ENCODE results near the gene PAX6. TPM values are rescaled to one million over a fixed set of nuclear protein-coding genes. Genes with fewer than 3 reads are reported as not detected.

PAX6 gene
- total RNA-seq, 1 experiment from 2014 or later, result 0.13 TPM

DNA sequence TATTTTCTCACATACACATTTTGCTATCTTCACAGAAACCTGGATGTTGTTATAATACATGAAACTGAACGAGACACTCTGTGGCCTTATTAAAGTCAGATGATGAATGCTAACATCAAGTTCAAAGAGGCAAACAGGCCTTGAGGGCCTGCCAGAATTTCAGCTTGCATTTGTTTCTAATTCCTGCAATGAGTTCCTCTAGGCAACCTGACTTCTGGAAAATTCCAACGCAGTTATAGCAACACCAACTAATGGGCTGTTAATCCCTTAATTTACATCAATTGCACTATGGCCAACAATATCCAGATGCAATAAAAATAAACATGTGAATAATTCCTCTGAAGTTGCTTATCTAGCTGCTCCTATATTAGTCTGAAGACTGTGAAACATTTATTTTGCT lies 19.1 kb downstream of the PAX6 start:
- DNase-seq (ENCODE audit: low read depth, low spot score), result no peak
- in situ Hi-C loops (cut with HindIII; ENCODE audit: low pct_unique_long_range_greater_than_20kb, low sequenced_read_pairs), result no loop called here

DNA sequence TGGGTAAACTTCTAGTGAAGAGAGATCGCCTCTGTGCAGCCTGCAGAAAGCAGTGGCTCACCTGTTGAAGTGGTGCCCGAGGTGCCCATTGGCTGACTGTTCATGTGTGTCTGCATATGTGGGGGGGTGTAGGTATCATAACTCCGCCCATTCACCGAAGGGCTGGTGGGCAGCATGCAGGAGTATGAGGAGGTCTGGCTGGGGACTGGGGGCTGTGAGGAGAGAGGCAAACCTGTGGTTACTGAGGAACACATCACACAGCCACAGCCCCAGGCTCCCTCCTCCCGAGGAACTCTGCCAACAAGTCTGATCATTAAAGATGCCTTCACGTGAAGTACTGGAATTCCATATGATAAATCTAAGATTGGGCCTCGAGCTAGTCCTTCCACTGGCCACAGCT lies 20.5 kb downstream of the PAX6 start:
- in situ Hi-C loops (cut with HindIII; ENCODE audit: low pct_unique_long_range_greater_than_20kb, low sequenced_read_pairs), result no loop called here
- DNase-seq (ENCODE audit: low read depth, low spot score), result no peak

DNA sequence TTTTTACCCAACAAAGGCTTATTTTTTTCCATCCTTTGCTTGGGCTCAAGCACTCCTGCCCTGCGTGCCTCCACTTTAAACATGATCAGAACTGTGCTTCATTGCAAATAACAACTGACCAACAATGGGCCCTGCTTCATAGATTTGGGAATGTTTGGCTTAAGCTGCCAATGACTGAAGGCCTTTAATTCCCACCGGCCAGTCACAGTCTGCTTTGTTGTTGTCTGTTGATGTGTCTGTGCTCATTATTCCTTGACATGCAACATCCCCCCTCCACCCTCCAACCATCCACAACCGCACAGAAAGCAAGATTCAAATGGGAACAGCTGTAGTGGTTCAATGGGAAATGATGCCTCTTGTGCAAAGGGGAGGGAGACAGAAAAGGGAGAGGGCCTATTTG lies 23.0 kb downstream of the PAX6 start:
- DNase-seq (ENCODE audit: low read depth, low spot score), result peak; percentile 4

DNA sequence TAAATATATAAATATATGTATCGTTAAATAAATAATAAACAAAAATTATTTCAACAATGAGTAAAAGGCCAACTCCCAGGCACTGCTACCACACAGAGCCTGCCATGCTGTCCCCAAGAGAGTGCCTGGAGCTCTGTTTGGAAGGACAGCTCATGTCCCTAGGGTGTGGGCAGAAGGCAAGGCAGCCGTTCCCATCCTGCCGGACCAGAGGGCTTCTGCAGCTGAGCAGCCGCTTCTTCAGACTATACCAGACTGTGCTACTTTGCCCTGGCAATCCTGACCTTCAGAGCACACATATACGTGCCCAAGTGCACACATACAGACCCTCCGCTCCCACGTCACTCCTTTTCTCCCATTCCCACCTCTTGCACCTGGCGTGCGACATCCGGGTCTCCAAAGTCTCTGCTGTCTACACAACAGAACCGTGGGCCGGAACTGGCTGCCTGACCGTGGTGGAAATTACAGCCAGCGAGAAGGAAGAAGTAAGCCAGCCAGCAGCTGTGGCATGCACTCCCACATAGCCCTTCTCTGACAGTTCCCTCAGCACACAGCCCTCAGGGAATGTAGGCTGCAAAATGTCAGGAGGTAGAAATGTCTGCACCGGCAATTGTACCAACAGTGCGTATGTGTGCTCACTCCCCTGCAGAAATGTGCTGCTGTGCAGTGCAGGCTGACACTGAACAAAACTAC lies 24.0 kb downstream of the PAX6 start:
- in situ Hi-C loops (cut with HindIII; ENCODE audit: low pct_unique_long_range_greater_than_20kb, low sequenced_read_pairs), result no loop called here
- DNase-seq (ENCODE audit: low read depth, low spot score), result no peak

More for the DNA sequence above, 23.0 kb downstream of the PAX6 start:
- in situ Hi-C loops (cut with HindIII; ENCODE audit: low pct_unique_long_range_greater_than_20kb, low sequenced_read_pairs), result no loop called here

DNA sequence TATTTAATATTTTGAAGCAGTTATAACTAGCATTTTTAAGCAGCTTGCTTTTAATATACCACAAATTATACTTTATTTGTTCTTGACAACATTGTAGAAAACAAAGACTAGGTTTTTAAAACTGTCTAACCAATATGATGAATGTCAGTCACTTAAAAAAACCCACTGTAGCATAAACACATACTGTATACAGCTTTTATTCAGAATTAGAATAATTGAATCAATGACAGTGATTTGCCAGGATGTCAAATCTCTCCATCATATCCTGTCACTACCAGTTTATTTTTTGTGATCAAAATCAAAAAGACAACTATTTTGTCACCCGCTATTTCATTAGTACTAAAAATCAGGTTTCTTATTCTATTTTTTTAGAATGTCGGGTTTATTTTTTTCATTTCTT lies 26.5 kb downstream of the PAX6 start:
- in situ Hi-C loops (cut with HindIII; ENCODE audit: low pct_unique_long_range_greater_than_20kb, low sequenced_read_pairs), result no loop called here
- DNase-seq (ENCODE audit: low read depth, low spot score), result no peak

DNA sequence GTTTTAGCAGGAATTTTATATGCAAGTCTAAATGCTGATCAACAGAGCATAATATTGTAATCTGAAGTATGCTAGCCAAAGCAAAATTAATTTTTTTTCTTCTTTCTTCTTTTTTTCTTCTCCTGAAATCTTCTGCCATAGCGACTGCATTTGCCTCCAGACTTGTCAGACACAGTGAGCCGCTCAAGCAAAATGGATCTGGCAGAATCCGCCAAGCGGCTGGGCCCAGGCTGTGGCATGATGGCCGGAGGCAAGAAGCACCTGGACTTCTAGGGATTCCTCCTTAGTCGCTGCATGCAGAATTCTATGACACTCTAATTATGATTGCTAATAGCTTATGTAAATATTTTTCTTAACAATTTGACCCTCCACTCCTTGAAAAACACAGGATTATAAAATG lies 27.9 kb downstream of the PAX6 start:
- in situ Hi-C loops (cut with HindIII; ENCODE audit: low pct_unique_long_range_greater_than_20kb, low sequenced_read_pairs), result no loop called here
- DNase-seq (ENCODE audit: low read depth, low spot score), result no peak

DNA sequence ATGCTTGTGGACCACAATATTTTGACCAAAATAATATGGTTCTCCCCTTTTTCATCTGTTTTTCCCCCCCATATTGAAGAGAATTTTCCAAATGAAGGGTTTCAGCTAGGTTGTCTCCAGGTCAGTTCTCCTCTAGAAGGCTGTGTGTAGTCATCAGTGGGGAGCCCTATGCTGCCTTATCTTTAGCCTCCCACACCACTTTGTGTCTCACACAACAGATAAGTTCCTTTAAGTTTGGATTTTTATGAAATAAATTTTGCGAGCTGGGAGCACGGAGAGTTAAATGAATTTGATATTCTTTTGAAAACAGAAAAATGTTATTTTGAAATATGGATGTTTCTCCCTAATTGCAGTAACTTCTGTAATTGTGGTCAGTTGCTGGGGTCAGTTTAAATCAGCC lies 28.9 kb downstream of the PAX6 start:
- no peak for DNase-seq (ENCODE audit: low read depth, low spot score)
- in situ Hi-C loops (cut with HindIII; ENCODE audit: low pct_unique_long_range_greater_than_20kb, low sequenced_read_pairs), result no loop called here

DNA sequence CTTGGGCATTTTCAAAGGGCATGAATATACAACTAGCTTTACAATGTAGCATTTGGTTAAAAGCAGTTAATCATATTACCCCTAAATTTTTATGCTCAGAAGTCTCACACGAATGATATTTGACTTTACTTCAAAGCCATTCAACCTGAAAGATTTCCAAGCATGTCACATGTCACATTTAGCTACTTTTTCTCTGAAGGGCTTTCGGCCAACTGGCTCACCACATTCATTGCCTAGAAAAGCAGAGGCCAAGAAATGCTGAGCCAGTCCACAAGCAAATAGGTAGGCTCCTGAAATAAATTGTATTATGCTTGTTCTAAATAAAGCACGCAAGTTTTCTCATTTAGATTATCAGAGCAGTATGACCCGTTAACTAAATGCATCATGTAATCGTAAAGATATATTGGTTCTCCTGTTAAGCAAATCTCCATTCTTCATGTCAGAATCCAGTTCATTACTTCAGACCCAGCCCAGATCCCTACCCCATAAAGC lies 30.6 kb downstream of the PAX6 start:
- in situ Hi-C loops (cut with HindIII; ENCODE audit: low pct_unique_long_range_greater_than_20kb, low sequenced_read_pairs), result no loop called here

DNA sequence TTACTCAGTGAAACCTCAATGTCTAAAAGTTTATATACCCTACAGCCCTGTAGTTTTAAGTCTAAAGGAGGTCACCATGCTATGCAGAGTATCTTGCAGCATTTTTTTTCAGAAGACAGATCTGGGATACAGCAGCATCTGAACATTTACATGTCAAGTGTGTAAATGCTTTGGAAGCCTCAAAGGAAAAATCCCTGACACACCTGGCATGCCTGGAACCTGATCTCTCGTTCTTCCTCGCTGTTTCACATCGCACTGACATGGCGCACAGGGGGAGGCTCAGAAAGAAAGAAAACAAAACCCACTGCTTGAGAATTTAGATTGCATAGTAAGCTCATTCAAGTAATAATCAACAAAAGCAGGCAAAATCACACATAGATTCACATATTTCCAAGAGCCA lies 31.0 kb downstream of the PAX6 start:
- DNase-seq (ENCODE audit: low read depth, low spot score), result no peak
- in situ Hi-C loops (cut with HindIII; ENCODE audit: low pct_unique_long_range_greater_than_20kb, low sequenced_read_pairs), result no loop called here

More for the DNA sequence above, 30.6 kb downstream of the PAX6 start:
- DNase-seq (ENCODE audit: low read depth, low spot score), result no peak

DNA sequence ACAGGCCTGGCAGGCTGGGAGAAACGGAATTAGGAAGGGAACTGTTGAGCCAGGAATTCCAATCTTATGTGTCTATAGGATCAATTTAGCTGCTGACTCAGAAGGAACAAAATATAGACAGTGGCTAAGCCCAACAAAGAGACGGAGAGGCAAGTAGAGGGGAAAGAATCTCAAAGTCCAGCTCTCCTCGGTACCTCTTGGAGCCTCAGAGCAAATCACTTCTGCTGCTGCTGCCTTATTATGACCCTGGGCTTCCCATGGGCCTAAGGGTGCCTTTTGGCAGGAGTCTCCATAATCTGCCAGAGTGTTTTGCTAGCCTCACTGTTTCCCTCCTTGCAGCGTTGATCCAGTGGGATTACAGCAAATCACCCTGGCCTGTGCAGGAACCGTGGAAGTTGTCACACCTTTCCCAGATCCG lies 31.7 kb downstream of the PAX6 start:
- no peak for DNase-seq (ENCODE audit: low read depth, low spot score)
- in situ Hi-C loops (cut with HindIII; ENCODE audit: low pct_unique_long_range_greater_than_20kb, low sequenced_read_pairs), result no loop called here

DNA sequence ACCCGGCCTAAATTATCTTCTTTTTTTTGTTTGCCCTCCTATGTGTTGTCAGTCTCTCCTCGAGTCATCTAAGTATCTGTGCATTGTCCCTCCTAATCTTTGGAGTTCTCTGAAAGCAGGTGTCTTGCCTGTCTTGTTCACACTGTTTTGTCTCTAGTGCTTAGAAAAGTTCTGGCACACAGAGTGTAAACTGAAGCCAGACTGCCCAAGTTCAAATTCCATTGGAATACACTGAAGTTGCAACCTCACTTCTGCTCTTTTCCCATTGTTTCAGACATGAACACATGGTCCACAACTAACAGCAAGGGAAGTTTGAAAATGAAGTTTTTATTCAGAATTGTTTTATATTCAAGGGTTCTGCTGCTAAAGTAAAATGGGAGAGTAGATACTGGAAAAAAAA lies 38.7 kb downstream of the PAX6 start:
- in situ Hi-C loops (cut with HindIII; ENCODE audit: low pct_unique_long_range_greater_than_20kb, low sequenced_read_pairs), result no loop called here
- no peak for DNase-seq (ENCODE audit: low read depth, low spot score)

DNA sequence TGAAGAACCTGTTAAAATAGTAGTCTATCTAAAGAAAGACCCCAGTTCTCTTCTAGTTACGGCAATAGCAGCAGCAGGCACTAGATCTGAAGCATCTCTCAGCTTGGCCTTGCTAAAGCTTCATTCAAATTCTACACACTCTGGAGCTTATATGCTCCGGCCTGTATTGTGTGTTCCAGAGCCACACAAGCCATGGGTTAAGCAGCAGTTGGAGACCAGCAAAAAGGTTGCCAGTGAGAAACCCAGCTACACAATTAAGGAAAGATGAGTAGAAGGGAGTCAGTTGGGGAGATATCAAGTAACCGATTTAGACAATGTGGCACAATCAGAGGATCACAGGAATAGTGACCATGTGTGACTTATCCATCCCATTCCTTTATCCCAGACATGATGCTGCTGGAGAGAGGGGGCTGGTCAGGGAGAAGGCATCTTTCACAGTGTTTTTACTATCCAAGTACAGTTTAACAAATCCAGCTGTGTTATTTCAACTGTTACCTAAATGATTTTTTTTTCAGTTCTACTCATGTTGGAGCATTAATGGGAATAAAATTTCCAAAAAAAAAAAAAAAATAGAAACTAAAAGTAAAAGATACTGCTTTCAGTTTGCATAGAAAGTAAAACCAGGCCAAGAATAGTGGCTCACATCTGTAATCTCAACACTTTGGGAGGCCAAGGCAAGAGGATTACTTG lies 41.0 kb downstream of the PAX6 start:
- no peak for DNase-seq (ENCODE audit: low read depth, low spot score)
- in situ Hi-C loops (cut with HindIII; ENCODE audit: low pct_unique_long_range_greater_than_20kb, low sequenced_read_pairs), result no loop called here

DNA sequence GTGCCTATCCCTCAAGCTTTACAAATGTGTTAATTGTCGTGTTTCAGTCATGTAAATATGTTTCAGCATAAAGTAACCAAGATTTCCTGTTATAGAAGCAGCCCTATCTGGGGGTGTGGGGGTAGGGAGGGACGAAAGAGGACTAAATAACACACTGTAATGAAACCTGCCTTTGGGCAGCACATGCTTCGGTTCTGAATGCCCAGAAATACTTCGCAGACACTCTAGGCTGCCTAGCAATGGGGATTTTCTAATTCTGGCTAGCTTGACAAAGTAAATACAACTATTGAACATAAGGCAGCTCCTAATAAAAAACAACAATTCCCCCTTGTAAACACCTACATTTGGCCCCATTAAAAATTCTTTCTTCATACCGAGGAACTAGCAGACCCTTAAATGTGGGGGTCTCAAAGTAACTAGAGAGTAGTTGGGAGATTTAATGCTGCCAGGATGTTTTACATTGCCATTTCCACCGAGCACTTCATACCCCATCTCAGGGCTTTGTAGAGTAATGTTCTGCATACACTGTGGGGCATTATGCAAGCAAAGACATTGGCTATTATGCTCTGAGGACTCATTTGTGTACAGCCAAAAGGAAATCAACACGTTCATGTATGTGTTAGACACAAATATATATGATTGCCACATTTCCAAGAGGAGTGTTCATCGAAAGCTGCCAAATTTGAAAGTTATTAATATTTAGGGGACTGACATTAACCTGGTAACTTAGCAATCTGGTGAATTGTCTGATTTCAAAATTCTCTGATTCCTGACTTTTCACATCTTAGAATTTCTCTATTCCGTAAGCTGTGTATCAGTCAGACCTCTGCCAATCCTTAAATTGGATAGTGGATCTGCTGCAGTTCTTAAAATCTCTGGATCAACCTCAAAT lies 42.1 kb downstream of the PAX6 start:
- in situ Hi-C loops (cut with HindIII; ENCODE audit: low pct_unique_long_range_greater_than_20kb, low sequenced_read_pairs), result no loop called here
- DNase-seq (ENCODE audit: low read depth, low spot score), result no peak

DNA sequence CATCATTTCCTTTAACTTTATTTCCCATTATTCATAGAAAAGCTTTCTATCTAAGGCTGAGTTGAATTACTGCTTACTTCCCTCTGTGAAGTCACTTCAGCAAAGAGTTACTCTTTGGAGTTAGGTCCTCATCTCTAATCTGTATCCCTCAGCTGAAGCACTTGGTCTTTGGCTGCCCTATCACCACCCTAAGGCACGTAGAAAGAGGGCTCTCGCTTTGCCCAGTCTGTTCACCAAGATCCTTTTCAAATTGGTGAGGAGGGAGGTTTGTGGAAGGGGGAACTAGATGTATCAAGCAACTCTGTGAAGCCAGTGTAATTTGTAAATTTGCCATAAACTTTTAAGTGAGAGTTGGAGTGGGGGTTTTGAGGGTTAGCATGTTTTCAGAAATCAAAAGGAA lies 43.4 kb downstream of the PAX6 start:
- in situ Hi-C loops (cut with HindIII; ENCODE audit: low pct_unique_long_range_greater_than_20kb, low sequenced_read_pairs), result no loop called here
- no peak for DNase-seq (ENCODE audit: low read depth, low spot score)

DNA sequence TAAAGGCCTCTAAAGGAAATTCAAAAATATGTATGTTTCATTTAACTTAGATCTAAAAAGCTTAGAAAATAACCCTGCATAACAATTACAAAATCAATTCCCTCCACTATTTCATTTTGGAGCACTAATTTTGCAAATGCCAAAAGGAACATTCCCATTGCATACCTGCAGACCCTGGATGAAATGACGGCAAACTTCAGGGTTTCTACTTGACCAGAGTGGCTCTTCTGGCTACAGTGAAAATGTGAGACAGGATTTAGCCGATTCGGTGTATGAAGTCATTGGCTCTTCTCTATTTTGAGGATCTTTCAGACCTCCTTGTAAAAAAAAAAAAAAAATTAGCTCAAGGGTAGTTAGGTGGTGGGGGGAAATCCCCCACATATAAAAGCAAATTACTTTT lies 44.1 kb downstream of the PAX6 start:
- no peak for DNase-seq (ENCODE audit: low read depth, low spot score)
- in situ Hi-C loops (cut with HindIII; ENCODE audit: low pct_unique_long_range_greater_than_20kb, low sequenced_read_pairs), result no loop called here

DNA sequence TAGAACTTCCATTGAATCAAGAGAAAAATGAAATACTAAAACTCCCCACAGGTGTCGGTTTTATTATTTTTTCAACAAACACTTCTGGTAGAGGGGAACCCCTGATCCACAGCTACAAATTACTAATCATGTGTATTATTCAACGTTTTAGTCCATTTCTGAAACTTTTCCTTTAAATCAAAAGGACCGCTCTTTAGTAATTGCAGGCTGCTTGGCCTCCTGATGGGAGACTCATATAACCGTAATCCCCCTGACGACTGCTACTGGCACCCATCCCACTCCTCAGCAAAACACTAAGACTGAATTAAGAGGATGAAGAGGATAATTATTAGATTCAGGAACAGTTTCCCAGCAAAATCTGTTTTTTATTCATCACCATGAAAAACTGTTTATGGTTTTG lies 46.4 kb downstream of the PAX6 start:
- in situ Hi-C loops (cut with HindIII; ENCODE audit: low pct_unique_long_range_greater_than_20kb, low sequenced_read_pairs), result no loop called here
- DNase-seq (ENCODE audit: low read depth, low spot score), result no peak

DNA sequence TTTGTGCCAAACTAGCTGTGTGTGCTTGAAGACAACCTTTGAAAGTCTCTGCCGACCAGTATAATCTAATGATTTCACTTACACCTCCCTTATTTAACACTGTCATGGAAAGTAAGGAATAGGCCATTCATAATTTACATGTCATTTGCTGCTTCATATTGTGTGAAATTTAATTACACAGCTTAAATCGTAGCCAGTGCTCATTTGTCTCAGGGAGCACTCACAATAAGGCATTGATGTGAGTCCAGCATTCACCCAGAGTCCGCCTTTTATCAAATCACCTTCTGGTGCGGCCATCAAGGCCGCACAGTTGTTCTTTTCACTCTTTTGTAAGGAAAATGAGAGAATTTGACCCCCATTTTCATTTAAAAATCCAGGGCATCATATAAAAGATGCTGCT lies 46.9 kb downstream of the PAX6 start:
- in situ Hi-C loops (cut with HindIII; ENCODE audit: low pct_unique_long_range_greater_than_20kb, low sequenced_read_pairs), result no loop called here
- DNase-seq (ENCODE audit: low read depth, low spot score), result no peak

DNA sequence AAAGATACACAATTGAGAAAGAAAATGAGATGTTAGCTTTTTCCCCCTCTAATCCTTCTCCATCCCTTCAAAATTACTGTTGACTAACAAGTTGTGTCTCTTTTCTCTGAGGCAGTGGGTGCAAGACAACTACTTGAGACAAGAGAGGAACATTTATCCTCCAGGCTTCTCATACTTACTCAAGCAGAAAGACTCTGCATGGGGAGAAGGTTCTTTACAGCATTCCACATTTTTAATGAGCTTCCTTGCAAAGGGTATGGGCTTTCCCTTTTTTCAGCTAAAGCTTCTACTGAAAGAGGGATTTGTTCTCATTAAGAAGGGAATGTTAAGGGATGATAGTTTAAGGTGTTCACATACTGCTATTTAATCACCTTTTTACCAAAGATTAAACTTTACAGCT lies 47.8 kb downstream of the PAX6 start:
- in situ Hi-C loops (cut with HindIII; ENCODE audit: low pct_unique_long_range_greater_than_20kb, low sequenced_read_pairs), result no loop called here
- DNase-seq (ENCODE audit: low read depth, low spot score), result no peak

All from SK-MEL-5 (cell line).